H1 (cell line): ENCODE measurements around the gene SMARCA2. TPM values are rescaled to one million over a fixed set of nuclear protein-coding genes. Genes with fewer than 3 reads are reported as not detected.
A peak's percentile ranks its signal among the peaks of the same experiment; 100 is the strongest.

Source experiments
- CTCF ChIA-PET: fragments of 300-600 bp; sonication (Branson Sonifier 250); formaldehyde crosslinking; loops from one replicate; lab custom pipeline; 2021; ENCODE audit not compliant: partially characterized antibody; lab: Charles Lee
- POLR2A ChIA-PET: fragments of 300-600 bp; sonication (Branson Sonifier 250); formaldehyde crosslinking; loops from one replicate; lab custom pipeline; 2021; ENCODE audit warnings: inconsistent platforms; ENCODE audit not compliant: partially characterized antibody; lab: Charles Lee
- DNase-seq, 2 experiments: peaks; one replicate each; pipeline versions ENCODE4 v3.0.0 to v3.0.0-alpha.2; 2010 to 2022; ENCODE audit warnings: low spot score in 2 of 2, low read depth in 1 of 2, mixed read lengths in 1 of 2
- FAIRE-seq: peaks from 2 replicates; lab custom pipeline; 2011; peaks lifted over from hg19 to GRCh38; lab: Jason Lieb, UNC
- H2AFZ ChIP-seq: 2 replicates; pipeline ENCODE4 v1.8.1; 2012; ENCODE audit warnings: low read length, inconsistent platforms
- H2AK5ac ChIP-seq: 2 replicates; pipeline ENCODE4 v1.6.1; 2013; ENCODE audit warnings: low read depth, low read length
- H2BK120ac ChIP-seq: replicated peaks from 2 replicates; pipeline ENCODE3; 2013; ENCODE audit warnings: low read depth, low read length, inconsistent platforms
- H2BK12ac ChIP-seq: 2 replicates; pipeline ENCODE4 v1.6.1; 2013; ENCODE audit warnings: low read depth, low read length
- H2BK15ac ChIP-seq: 2 replicates; pipeline ENCODE4 v1.6.1; 2013; ENCODE audit warnings: low read length
- H2BK20ac ChIP-seq: 2 replicates; pipeline ENCODE4 v1.6.1; 2013; ENCODE audit warnings: low read length
- H2BK5ac ChIP-seq: 2 replicates; pipeline ENCODE4 v1.6.1; 2013; ENCODE audit warnings: low read depth, low read length
- H3K14ac ChIP-seq: 2 replicates; pipeline ENCODE4 v1.6.1; 2013; ENCODE audit warnings: inconsistent platforms; ENCODE audit not compliant: insufficient read length
- H3K18ac ChIP-seq: 2 replicates; pipeline ENCODE4 v1.6.1; 2013; ENCODE audit warnings: low read length; ENCODE audit errors: extremely low read depth
- H3K23ac ChIP-seq: 2 replicates; pipeline ENCODE4 v1.6.1; 2013; ENCODE audit warnings: inconsistent platforms; ENCODE audit not compliant: insufficient read length
- H3K23me2 ChIP-seq: 2 replicates; pipeline ENCODE4 v1.6.1; 2013; ENCODE audit warnings: low read depth, low read length
- H3K27ac ChIP-seq: 2 replicates; pipeline ENCODE4 v1.6.1; 2011; ENCODE audit warnings: low read depth, low read length, inconsistent platforms
- H3K27me3 ChIP-seq, 4 experiments: replicated peaks in 1 of 4; 1 replicate in 1 of 4; 2 replicates in 3 of 4; pipeline versions ENCODE4 v1.6.1 to v1.8.1; 2011 to 2013; ENCODE audit warnings: low read length in 3 of 4, mild to moderate bottlenecking in 3 of 4, inconsistent platforms in 2 of 4, mixed read lengths in 2 of 4, moderate library complexity in 1 of 4; ENCODE audit not compliant: control insufficient read depth in 3 of 4, insufficient read depth in 3 of 4; ENCODE audit errors: extremely low read depth in 1 of 4
- H3K36me3 ChIP-seq, 4 experiments: 2 replicates each; pipeline versions ENCODE4 v1.6.1 to v1.8.1; 2011 to 2013; ENCODE audit warnings: mild to moderate bottlenecking in 4 of 4, low read length in 3 of 4, moderate library complexity in 2 of 4, control low read depth in 1 of 4, inconsistent platforms in 1 of 4; ENCODE audit not compliant: insufficient read depth in 4 of 4, control insufficient read depth in 2 of 4
- H3K4ac ChIP-seq: replicated peaks from 2 replicates; pipeline ENCODE3; 2013; ENCODE audit warnings: low read length, low read depth, mixed read lengths, inconsistent platforms; ENCODE audit not compliant: insufficient read length
- H3K4me1 ChIP-seq, 4 experiments: replicated peaks in 1 of 4; 1 replicate in 1 of 4; 2 replicates in 3 of 4; pipeline versions ENCODE4 v1.6.1 to v1.8.1; 2011 to 2013; ENCODE audit warnings: low read length in 3 of 4, inconsistent platforms in 2 of 4, mixed read lengths in 1 of 4; ENCODE audit not compliant: insufficient read depth in 4 of 4, control insufficient read depth in 3 of 4
- H3K4me2 ChIP-seq, 2 experiments: 2 replicates each; pipeline versions ENCODE4 v1.6.1 to v1.8.1; 2011 to 2013; ENCODE audit warnings: low read depth in 2 of 2, low read length in 2 of 2, control low read depth in 1 of 2, inconsistent platforms in 1 of 2, mild to moderate bottlenecking in 1 of 2; ENCODE audit not compliant: insufficient read depth in 1 of 2
- H3K4me3 ChIP-seq, 4 experiments: fragments of 200-600, 300-600 bp in 1 of 4; sonication (generic), shearing (Covaris generic), sonication (Bioruptor Twin) in 1 of 4; 2 replicates each; pipeline versions ENCODE4 v1.5.1 to v1.8.1; 2011 to 2016; ENCODE audit warnings: low read length in 4 of 4, low read depth in 3 of 4, control low read depth in 2 of 4, inconsistent platforms in 2 of 4, mild to moderate bottlenecking in 2 of 4, mixed read lengths in 1 of 4, moderate library complexity in 1 of 4; ENCODE audit not compliant: insufficient read depth in 2 of 4; ENCODE audit errors: extremely low read depth in 1 of 4
- H3K56ac ChIP-seq: replicated peaks from 2 replicates; pipeline ENCODE3; 2013; ENCODE audit warnings: low read depth, mild to moderate bottlenecking, mixed read lengths, low read length, inconsistent platforms; ENCODE audit not compliant: insufficient read length
- H3K79me1 ChIP-seq: 2 replicates; pipeline ENCODE4 v1.6.1; 2013; ENCODE audit warnings: low read depth, low read length, control low read depth
- H3K79me2 ChIP-seq, 2 experiments: 2 replicates each; pipeline versions ENCODE4 v1.6.1 to v1.8.1; 2012 to 2013; ENCODE audit warnings: low read length in 2 of 2, mild to moderate bottlenecking in 2 of 2, inconsistent platforms in 1 of 2; ENCODE audit not compliant: insufficient read depth in 2 of 2, control insufficient read depth in 1 of 2
- H3K9ac ChIP-seq, 4 experiments: replicated peaks in 1 of 4; 1 replicate in 1 of 4; 2 replicates in 3 of 4; pipeline versions ENCODE4 v1.6.1 to v1.8.1; 2011 to 2013; ENCODE audit warnings: low read depth in 3 of 4, low read length in 3 of 4, control low read depth in 2 of 4, mild to moderate bottlenecking in 2 of 4, moderate library complexity in 2 of 4, inconsistent platforms in 1 of 4; ENCODE audit errors: extremely low read depth in 1 of 4
- H3K9me3 ChIP-seq, 2 experiments: 2 replicates each; pipeline versions ENCODE4 v1.6.1 to v1.8.1; 2012 to 2013; ENCODE audit warnings: mild to moderate bottlenecking in 2 of 2, moderate library complexity in 2 of 2, control low read depth in 1 of 2, inconsistent platforms in 1 of 2, low read depth in 1 of 2, low read length in 1 of 2, mixed read lengths in 1 of 2; ENCODE audit not compliant: insufficient read depth in 2 of 2
- H4K20me1 ChIP-seq, 2 experiments: replicated peaks in 1 of 2; 2 replicates each; pipeline versions ENCODE3 to v1.8.1; 2011 to 2013; ENCODE audit warnings: inconsistent platforms in 2 of 2, low read length in 2 of 2, mild to moderate bottlenecking in 1 of 2; ENCODE audit not compliant: insufficient read depth in 2 of 2, control insufficient read depth in 1 of 2
- H4K5ac ChIP-seq: 2 replicates; pipeline ENCODE4 v1.6.1; 2013; ENCODE audit warnings: low read length, low read depth, mixed read lengths, inconsistent platforms; ENCODE audit not compliant: insufficient read length
- H4K8ac ChIP-seq: 2 replicates; pipeline ENCODE4 v1.8.0; 2013; ENCODE audit warnings: mild to moderate bottlenecking, moderate library complexity, low read length, inconsistent platforms; ENCODE audit not compliant: insufficient read depth; ENCODE audit errors: extremely low read depth
- H4K91ac ChIP-seq: replicated peaks from 2 replicates; pipeline ENCODE3; 2013; ENCODE audit warnings: low read length, mixed read lengths, inconsistent platforms; ENCODE audit not compliant: insufficient read length
- EZH2 ChIP-seq: fragments of 200-600 bp; sonication (generic); IDR thresholded peaks from 2 replicates; pipeline ENCODE4 v1.7.1; 2012; ENCODE audit warnings: low read depth, mild to moderate bottlenecking, moderate library complexity, low read length, inconsistent platforms; ENCODE audit not compliant: severe bottlenecking
- FOSL1 ChIP-seq: IDR thresholded peaks from 2 replicates; pipeline ENCODE4 v1.6.1; 2011; ENCODE audit warnings: mild to moderate bottlenecking, low read depth, low read length, moderate library complexity; ENCODE audit not compliant: insufficient read depth
- KDM4A ChIP-seq: IDR thresholded peaks from one replicate; pipeline ENCODE4 v1.7.1; 2012; ENCODE audit warnings: low read depth, mild to moderate bottlenecking, moderate library complexity, low read length, inconsistent platforms; ENCODE audit not compliant: severe bottlenecking
- KDM5A ChIP-seq: fragments of 200-600 bp; IDR thresholded peaks from 2 replicates; pipeline ENCODE4 v1.7.1; 2012; ENCODE audit warnings: mild to moderate bottlenecking, low read length, inconsistent platforms, mixed read lengths
- RXRA ChIP-seq: IDR thresholded peaks from 2 replicates; pipeline ENCODE4 v1.6.1; 2011; ENCODE audit warnings: low read depth, mild to moderate bottlenecking, low read length, moderate library complexity; ENCODE audit not compliant: insufficient read depth
- SAP30 ChIP-seq: fragments of 300-600 bp; sonication (generic); IDR thresholded peaks from 2 replicates; pipeline ENCODE4 v1.7.1; 2012; ENCODE audit warnings: low read length, moderate library complexity, mild to moderate bottlenecking, inconsistent platforms; ENCODE audit not compliant: insufficient read depth, insufficient replicate concordance
- SP1 ChIP-seq: IDR thresholded peaks from 2 replicates; pipeline ENCODE4 v1.6.1; 2011; ENCODE audit warnings: low read depth, low read length
- TAF1 ChIP-seq: IDR thresholded peaks from 2 replicates; pipeline ENCODE4 v1.6.1; 2011; ENCODE audit warnings: mild to moderate bottlenecking, low read depth, low read length
- TAF7 ChIP-seq: optimal IDR thresholded peaks from 2 replicates; pipeline ENCODE3; 2011; ENCODE audit warnings: low read depth, mild to moderate bottlenecking, inconsistent platforms, low read length, moderate library complexity, borderline replicate concordance
- ZNF274 ChIP-seq: IDR thresholded peaks from 2 replicates; pipeline ENCODE4 v1.7.0; 2012; ENCODE audit warnings: low read length, borderline replicate concordance; ENCODE audit errors: extremely low read depth
- WGBS, 2 experiments: shearing (Covaris generic) in 1 of 2; methylation state at CpG; one replicate each; pipeline versions ENCODE4 v1.1.6 to v1.1.7; 2013 to 2015; ENCODE audit warnings: low lambda C conversion rate in 2 of 2, mixed read lengths in 2 of 2, inconsistent platforms in 1 of 2, low coverage in 1 of 2, missing lambda C conversion rate in 1 of 2; ENCODE audit not compliant: insufficient replicate concordance in 2 of 2, insufficient coverage in 1 of 2, insufficient read length in 1 of 2; ENCODE audit errors: extremely low coverage in 1 of 2, missing lambda C conversion rate in 1 of 2; 5-methylcytosine and 5-hydroxymethylcytosine counted together
- polyA plus RNA-seq, 7 experiments: library from polyadenylated mRNA; depleted of rRNA in 3 of 7; stranded (reverse) in 5 of 7; unstranded in 2 of 7; fragments of >200 nt in 5 of 7; fragments of 200-250 nt in 2 of 7; gene quantifications; 1 replicate in 5 of 7; 2 replicates in 1 of 7; 4 replicates in 1 of 7; pipeline versions ENCODE4 v1.2.1 to v1.2.3, GENCODE V29; 2011 to 2013; ENCODE audit warnings: missing spikeins in 2 of 7, mixed read lengths in 2 of 7
- total RNA-seq: library from RNA; stranded (reverse); fragmentation: NEBNext Ultra II Directional; extraction: Animal tissue kit (Norgen Biotek cat#: 25700); gene quantifications from 2 replicates; pipeline ENCODE4 v1.2.1, GENCODE V29; 2021

Gene SMARCA2
- total and polyA plus RNA-seq, 2 of the 8 experiments (the other 6 are each of a cell fraction or from before 2014, with no cell fraction given) = 6.3 to 21.7 TPM

DNA sequence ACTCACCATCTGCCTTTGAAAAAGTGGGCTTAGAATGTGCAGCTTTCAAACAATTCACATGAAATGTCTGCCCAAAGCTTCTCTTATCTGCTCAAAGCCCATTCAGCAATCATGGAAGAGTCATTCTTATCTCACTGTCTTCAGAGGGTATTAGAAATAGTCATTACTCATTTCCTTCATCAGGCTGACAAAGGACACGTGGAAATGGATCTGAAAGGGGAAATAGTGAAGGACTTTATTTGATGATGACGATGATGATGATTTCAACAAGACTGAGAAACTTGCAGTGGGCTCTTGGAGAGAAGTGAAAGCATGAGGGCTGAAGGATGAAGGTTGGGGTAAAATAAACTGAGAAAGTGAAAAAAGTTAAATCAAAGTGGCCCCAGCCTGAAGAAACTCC is 194.3 kb downstream of the SMARCA2 start:
- H4K91ac ChIP-seq = no peak overlapping the region

More for the DNA sequence above, 194.3 kb downstream of the SMARCA2 start:
- no peak overlapping the region for H2BK12ac ChIP-seq
- no peak overlapping the region for H2BK5ac ChIP-seq
- H3K27ac ChIP-seq = no peak overlapping the region
- no peak overlapping the region for H3K9ac ChIP-seq
- H3K23ac ChIP-seq = no peak overlapping the region
- FAIRE-seq (no peak), DNase-seq (no peak)
- no peak overlapping the region for H2AK5ac ChIP-seq
- no peaks in the 10 kb centered on the region for H3K9me3 ChIP-seq
- no peaks in the 10 kb centered on the region for H3K36me3 ChIP-seq
- H3K4me3 ChIP-seq = no peak overlapping the region
- no peak overlapping the region for H4K8ac ChIP-seq
- H2AFZ ChIP-seq = peak overlapping the region; percentile 71; the same call in 1 of the 2 replicates
- no peaks in the 10 kb centered on the region for H3K79me2 ChIP-seq
- H3K14ac ChIP-seq = no peak overlapping the region
- H2BK120ac ChIP-seq = no peak overlapping the region
- no peaks in the 10 kb centered on the region for H3K4me1 ChIP-seq
- WGBS, 2 experiments = 88% methylated on average over 2 of the region's 2 CpGs; no CpG with 5 or more reads in 1 of the 2 experiments
- no peaks in the 10 kb centered on the region for H4K20me1 ChIP-seq
- no peaks in the 10 kb centered on the region for H3K27me3 ChIP-seq
- H4K5ac ChIP-seq = no peak overlapping the region
- H3K4ac ChIP-seq = no peak overlapping the region
- no peak overlapping the region for H3K4me2 ChIP-seq
- no peak overlapping the region for H2BK20ac ChIP-seq
- ChIA-PET POLR2A (interaction anchor here (1.0 to 1.6 kb wide), 2 partner anchors 32 to 78 kb away, joined by 3 read pairs; no protein-coding TSS in a partner anchor), CTCF (interaction anchor here (1.2 to 1.3 kb wide), 2 partner anchors 19 to 28 kb away, joined by 3 to 4 read pairs; no protein-coding TSS in a partner anchor)
- H2BK15ac ChIP-seq = no peak overlapping the region
- H3K18ac ChIP-seq = no peak overlapping the region
- TF ChIP-seq FOSL1 = no peak
- TF ChIP-seq KDM5A = no peak
- TF ChIP-seq SAP30 = no peak
- no peak for TF ChIP-seq ZNF274
- TF ChIP-seq TAF7 = no peak
- TF ChIP-seq KDM4A = no peak
- no peak for TF ChIP-seq TAF1
- TF ChIP-seq EZH2 = no peak
- no peak for TF ChIP-seq RXRA
- no peak for TF ChIP-seq SP1
- H3K79me1 ChIP-seq = no peaks in the 10 kb centered on the region
- no peaks in the 10 kb centered on the region for H3K23me2 ChIP-seq
- no peak overlapping the region for H3K56ac ChIP-seq
